Activated naive CD8-positive, alpha-beta T cell treated with anti-CD3 and anti-CD28 coated beads, Interleukin-2, amount 50 U/mL, for 24 hours (primary cell): ENCODE data around the gene CFAP141.
"Not testable (repeated sequence)": the region's sequence is repeated elsewhere in the genome, so short reads cannot be mapped to it uniquely, and the experiment has no call there.

Experiments
- ATAC-seq: fragments of 150-1000 bp; cut with Tn5 transposase; one replicate; pipeline ENCODE4 v1.10.0; 2021
- DNase-seq: peaks from one replicate; pipeline ENCODE4 v3.0.0; 2021
- H3K27ac Mint-ChIP-seq: one replicate; pipeline ENCODE4 v1.8.0; 2021; ENCODE audit warnings: mild to moderate bottlenecking, mixed read lengths
- H3K27me3 Mint-ChIP-seq: one replicate; pipeline ENCODE4 v1.8.0; 2021; ENCODE audit warnings: mixed read lengths
- H3K36me3 Mint-ChIP-seq: one replicate; pipeline ENCODE4 v1.8.0; 2021; ENCODE audit warnings: low read depth, mixed read lengths
- H3K4me1 Mint-ChIP-seq: one replicate; pipeline ENCODE4 v1.8.0; 2021; ENCODE audit warnings: mixed read lengths
- H3K4me3 Mint-ChIP-seq: one replicate; pipeline ENCODE4 v1.8.0; 2021; ENCODE audit warnings: mild to moderate bottlenecking, moderate library complexity, mixed read lengths
- H3K9me3 Mint-ChIP-seq: one replicate; pipeline ENCODE4 v1.8.0; 2021; ENCODE audit warnings: mixed read lengths

The CFAP141 gene

DNA sequence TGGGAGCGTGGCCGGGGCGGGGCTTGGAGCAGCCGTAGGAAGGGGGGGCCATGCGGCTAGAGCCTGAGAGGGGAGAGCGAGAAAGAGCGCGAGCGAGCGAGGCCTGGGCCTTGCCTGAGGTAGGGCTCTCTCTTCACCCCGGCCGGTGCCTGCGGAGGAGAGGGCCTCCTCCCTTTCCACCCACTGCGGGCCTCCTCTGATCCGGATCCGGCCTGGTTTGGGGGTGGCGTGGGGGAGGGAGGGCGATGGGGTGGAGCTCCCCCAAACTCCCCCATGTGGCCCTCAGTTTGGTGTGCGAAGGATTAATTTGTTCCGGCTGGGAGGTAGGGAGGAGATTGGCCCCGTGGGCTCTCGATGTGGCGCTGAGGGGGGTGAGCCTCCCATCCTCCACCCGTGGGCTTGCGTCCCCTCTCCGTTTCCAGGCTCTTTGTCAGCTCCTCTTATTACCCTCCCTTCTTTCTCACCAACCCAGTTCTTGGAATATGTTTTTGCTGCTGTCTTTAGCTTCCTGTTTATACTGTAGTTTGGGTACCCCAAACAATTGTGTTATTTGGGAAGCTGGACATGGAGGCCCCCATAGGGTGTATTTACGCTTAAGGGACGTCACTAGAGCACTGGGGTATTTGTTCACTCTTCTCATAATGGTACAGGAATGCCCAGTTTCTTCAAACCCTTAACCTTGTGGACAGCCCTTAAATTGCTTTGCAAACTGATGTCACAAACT, 15.3 kb upstream of the CFAP141 start:
- H3K4me1 Mint-ChIP-seq = peaks cover 79% of the 10 kb centered on the region
- peak overlapping the region; percentile 99 for H3K27ac Mint-ChIP-seq
- H3K9me3 Mint-ChIP-seq = peaks cover 9% of the 10 kb centered on the region
- ATAC-seq = peak; percentile 20
- peaks cover 74% of the 10 kb centered on the region for H3K36me3 Mint-ChIP-seq
- H3K27me3 Mint-ChIP-seq = peaks cover 4% of the 10 kb centered on the region
- DNase-seq = peak; percentile 71
- H3K4me3 Mint-ChIP-seq = peak overlapping the region; percentile 99

DNA sequence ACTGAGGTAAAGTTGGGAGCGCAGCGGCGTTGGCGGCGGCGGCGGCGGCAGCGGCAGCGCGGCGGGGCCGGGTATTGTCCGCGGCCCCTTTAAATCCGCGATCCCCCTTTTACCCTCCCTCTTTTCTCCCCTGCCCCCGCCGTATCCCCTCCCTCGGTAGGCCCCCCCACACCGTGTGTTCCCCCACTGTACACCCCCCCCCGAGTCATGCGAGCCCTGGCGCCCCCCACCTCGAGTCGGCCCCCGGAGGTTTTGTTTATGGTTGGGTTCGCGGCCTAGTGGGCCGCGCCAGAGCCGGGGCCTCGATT, 14.8 kb upstream of the CFAP141 start:
- DNase-seq (no peak), ATAC-seq (no peak)
- Mint-ChIP-seq H3K27me3 (peaks cover 4% of the 10 kb centered on the region), H3K4me1 (peaks cover 78% of the 10 kb centered on the region), H3K4me3 (peak overlapping the region; percentile 99), H3K27ac (peak overlapping the region; percentile 99), H3K36me3 (peaks cover 73% of the 10 kb centered on the region), H3K9me3 (peaks cover 9% of the 10 kb centered on the region)

- Mint-ChIP-seq H3K36me3 (peaks cover 68% of the 10 kb centered on the region), H3K9me3 (peaks cover 9% of the 10 kb centered on the region), H3K4me1 (peaks cover 78% of the 10 kb centered on the region), H3K27me3 (peaks cover 4% of the 10 kb centered on the region), H3K4me3 (peak within 1 kb of the TSS; percentile 99), H3K27ac (peak within 1 kb of the TSS; percentile 99)
- DNase-seq = peak; percentile 99
- peak; percentile 94 for ATAC-seq
Measured at GRCh38 chr1:154220071-154220969, 14.2 kb upstream of the CFAP141 start, which contains the start of gene UBAP2L. UBAP2L (plus strand) TSS chr1:154220955; CDS start chr1:154225124, 4,169 bp downstream.

- Mint-ChIP-seq H3K27me3 (peaks cover 4% of the 10 kb centered on the region), H3K36me3 (peaks cover 61% of the 10 kb centered on the region), H3K27ac (peak overlapping the region; percentile 99), H3K4me3 (peak overlapping the region; percentile 99), H3K4me1 (peaks cover 73% of the 10 kb centered on the region), H3K9me3 (peaks cover 9% of the 10 kb centered on the region)
- peak; percentile 11 for DNase-seq
- ATAC-seq = no peak
Measured at GRCh38 chr1:154219541-154219940, 13.4 kb upstream of the CFAP141 start.

- Mint-ChIP-seq H3K4me3 (peak overlapping the region; percentile 99), H3K36me3 (peaks cover 62% of the 10 kb centered on the region), H3K4me1 (peaks cover 73% of the 10 kb centered on the region), H3K9me3 (peaks cover 9% of the 10 kb centered on the region), H3K27ac (peak overlapping the region; percentile 99), H3K27me3 (peaks cover 4% of the 10 kb centered on the region)
- no peak for DNase-seq
- no peak for ATAC-seq
Measured at GRCh38 chr1:154218545-154218944, 12.4 kb upstream of the CFAP141 start.

GRCh38 chr1:154213274-154213673, 7.1 kb upstream of the CFAP141 start:
- DNase-seq (no peak), ATAC-seq (peak; percentile 95)
- H3K36me3 Mint-ChIP-seq = peaks cover 58% of the 10 kb centered on the region
- no peaks in the 10 kb centered on the region for H3K27me3 Mint-ChIP-seq
- no peak overlapping the region for H3K4me3 Mint-ChIP-seq
- peaks cover 58% of the 10 kb centered on the region for H3K4me1 Mint-ChIP-seq
- H3K27ac Mint-ChIP-seq = peak overlapping the region; percentile 63
- no peaks in the 10 kb centered on the region for H3K9me3 Mint-ChIP-seq

GRCh38 chr1:154212083-154212482, 6.0 kb upstream of the CFAP141 start:
- no peaks in the 10 kb centered on the region for H3K27me3 Mint-ChIP-seq
- H3K27ac Mint-ChIP-seq = no peak overlapping the region
- DNase-seq (no peak), ATAC-seq (no peak)
- no peak overlapping the region for H3K4me3 Mint-ChIP-seq
- H3K4me1 Mint-ChIP-seq = peaks cover 53% of the 10 kb centered on the region
- no peaks in the 10 kb centered on the region for H3K9me3 Mint-ChIP-seq
- H3K36me3 Mint-ChIP-seq = peaks cover 54% of the 10 kb centered on the region

DNA sequence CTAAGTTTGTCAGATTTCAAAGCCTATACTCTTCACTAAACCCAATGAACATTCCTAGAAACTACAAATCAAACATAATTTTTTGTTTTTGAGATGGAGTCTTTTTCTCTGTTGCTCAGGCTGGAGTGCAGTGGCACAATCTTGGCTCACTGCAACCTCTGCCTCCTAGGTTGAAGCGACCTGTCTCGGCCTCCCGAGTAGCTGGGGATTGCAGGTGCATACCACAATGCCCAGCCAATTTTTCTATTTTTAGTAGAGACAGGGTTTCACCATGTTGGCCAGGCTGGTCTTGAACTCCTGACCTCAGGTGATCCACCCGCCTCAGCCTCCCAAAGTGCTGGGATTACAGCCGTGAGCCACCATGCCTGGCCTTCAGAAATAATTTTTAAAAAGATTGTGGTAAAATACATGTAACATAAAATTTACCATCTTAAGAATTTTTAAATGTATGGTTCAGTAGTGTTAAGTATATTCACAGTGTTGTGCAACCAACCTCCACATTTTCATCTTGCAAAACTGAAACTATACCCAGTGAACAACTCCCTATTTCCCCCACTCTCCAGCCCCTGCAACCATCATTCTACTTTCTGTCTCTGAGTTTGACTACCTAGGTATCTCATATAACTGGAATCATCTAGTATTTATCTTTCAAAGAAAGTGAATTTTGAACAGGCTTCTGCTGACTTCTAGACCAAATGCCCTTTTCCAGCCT, 2.7 kb upstream of the CFAP141 start:
- ATAC-seq (no peak), DNase-seq (no peak)
- peaks cover 50% of the 10 kb centered on the region for H3K4me1 Mint-ChIP-seq
- H3K4me3 Mint-ChIP-seq = no peak overlapping the region
- H3K36me3 Mint-ChIP-seq = peaks cover 64% of the 10 kb centered on the region
- H3K27ac Mint-ChIP-seq = peak overlapping the region; percentile 38
- no peaks in the 10 kb centered on the region for H3K27me3 Mint-ChIP-seq
- H3K9me3 Mint-ChIP-seq = no peaks in the 10 kb centered on the region

- DNase-seq = no peak
- ATAC-seq = no peak
- Mint-ChIP-seq H3K27me3 (no peaks in the 10 kb centered on the region), H3K36me3 (peaks cover 50% of the 10 kb centered on the region), H3K4me3 (no peak overlapping the region), H3K9me3 (no peaks in the 10 kb centered on the region), H3K27ac (peak overlapping the region; percentile 81), H3K4me1 (peaks cover 40% of the 10 kb centered on the region)
Measured at GRCh38 chr1:154207262-154207661, 1.1 kb upstream of the CFAP141 start.

GRCh38 chr1:154205778-154206177, 355 bp downstream of the CFAP141 start:
- H3K27ac Mint-ChIP-seq = peak overlapping the region; percentile 81
- peak; percentile 29 for DNase-seq
- not testable (repeated sequence) for ATAC-seq, H3K9me3 Mint-ChIP-seq, H3K4me3 Mint-ChIP-seq, H3K27me3 Mint-ChIP-seq
- H3K4me1 Mint-ChIP-seq = peaks cover 40% of the 10 kb centered on the region
- H3K36me3 Mint-ChIP-seq = peaks cover 41% of the 10 kb centered on the region

DNA sequence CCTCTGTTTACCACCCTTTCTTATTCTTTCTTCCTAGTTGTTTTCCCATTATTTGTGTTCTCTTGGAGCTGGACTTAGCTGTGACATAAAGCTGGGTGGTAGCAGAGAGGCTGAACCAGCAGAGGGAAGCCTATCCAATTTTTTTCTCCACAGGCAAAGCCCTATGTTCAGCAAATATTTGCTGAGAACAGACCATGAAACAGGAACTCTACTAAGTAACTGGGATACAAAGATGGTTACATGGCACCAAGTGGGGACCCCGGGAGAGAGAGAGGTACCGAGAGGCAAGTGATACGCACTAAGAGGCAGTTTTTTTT, 6.6 kb downstream of the CFAP141 start:
- ATAC-seq (no peak), DNase-seq (no peak)
- Mint-ChIP-seq H3K27ac (no peak overlapping the region), H3K27me3 (no peaks in the 10 kb centered on the region), H3K36me3 (no peaks in the 10 kb centered on the region), H3K4me1 (peaks cover 2% of the 10 kb centered on the region), H3K9me3 (no peaks in the 10 kb centered on the region), H3K4me3 (no peak overlapping the region)

- Mint-ChIP-seq H3K9me3 (no peaks in the 10 kb centered on the region), H3K36me3 (no peaks in the 10 kb centered on the region), H3K4me3 (no peak overlapping the region), H3K4me1 (peaks cover 2% of the 10 kb centered on the region), H3K27ac (no peak overlapping the region), H3K27me3 (peaks cover 3% of the 10 kb centered on the region)
- peak; percentile 27 for DNase-seq
- peak; percentile 33 for ATAC-seq
Measured at GRCh38 chr1:154198756-154199562, 7.2 kb downstream of the CFAP141 start.

DNA sequence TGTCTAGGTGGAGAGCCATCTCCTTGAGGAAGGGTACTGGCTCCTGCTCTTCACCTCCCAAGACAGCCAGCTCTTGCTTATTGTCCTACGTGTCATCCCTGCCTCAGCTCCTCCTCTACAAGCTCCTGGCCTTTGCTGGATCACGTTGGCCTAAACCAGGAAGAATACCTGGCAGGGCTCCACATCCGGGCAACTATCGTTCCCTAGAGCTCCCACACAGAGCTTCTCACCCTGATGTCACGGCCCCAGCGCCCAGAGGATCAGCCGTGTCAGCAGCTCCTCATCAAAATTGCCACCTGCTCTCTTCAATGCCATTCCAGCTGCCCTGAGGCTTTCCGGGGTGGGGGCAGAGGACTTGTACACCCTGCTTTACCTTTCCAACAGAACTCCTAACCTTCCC, 12.3 kb downstream of the CFAP141 start:
- H3K36me3 Mint-ChIP-seq = no peaks in the 10 kb centered on the region
- H3K9me3 Mint-ChIP-seq = no peaks in the 10 kb centered on the region
- ATAC-seq (no peak), DNase-seq (no peak)
- no peak overlapping the region for H3K27ac Mint-ChIP-seq
- H3K4me1 Mint-ChIP-seq = peaks cover 9% of the 10 kb centered on the region
- peaks cover 16% of the 10 kb centered on the region for H3K27me3 Mint-ChIP-seq
- H3K4me3 Mint-ChIP-seq = no peak overlapping the region

DNA sequence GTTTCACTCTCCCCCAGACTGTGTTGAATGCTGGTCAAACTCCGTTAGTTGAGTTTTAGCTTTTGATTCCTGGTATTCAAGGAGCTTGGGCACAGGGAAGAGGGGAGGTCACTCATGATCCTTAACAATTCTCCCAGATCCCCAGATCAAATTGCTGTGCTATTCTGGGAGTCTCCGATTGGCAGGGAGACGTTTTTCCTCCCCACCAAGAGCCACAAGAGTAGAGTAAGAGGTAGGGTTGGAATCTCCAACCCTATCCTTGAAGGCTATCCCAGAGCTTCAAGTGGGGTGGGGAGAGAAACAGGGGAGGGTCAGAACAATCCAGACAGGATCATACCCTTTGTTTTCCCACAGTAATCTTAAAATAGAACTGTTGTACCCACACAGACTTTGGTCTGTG, 13.7 kb downstream of the CFAP141 start:
- DNase-seq (no peak), ATAC-seq (no peak)
- Mint-ChIP-seq H3K27me3 (peaks cover 16% of the 10 kb centered on the region), H3K4me3 (no peak overlapping the region), H3K36me3 (no peaks in the 10 kb centered on the region), H3K9me3 (no peaks in the 10 kb centered on the region), H3K4me1 (peaks cover 9% of the 10 kb centered on the region), H3K27ac (no peak overlapping the region)
